ENCODE measurements around the gene BABAM1. TPM values are rescaled to one million over a fixed set of nuclear protein-coding genes. Genes with fewer than 3 reads are reported as not detected.

Gene BABAM1
- total and polyA plus RNA-seq, 2 of the 4 experiments (the other 2 are of a cell fraction): 95.1 to 101 TPM

GRCh38 chr19:17311455-17312188 lies 44.4 kb downstream of the BABAM1 start:
- Histone ChIP-seq H3K18ac (ENCODE audit: low read depth, low read length) (no peak overlapping the region), H3K79me1 (ENCODE audit: low read depth in 1 of 2, low read length in 2 of 2) (peaks cover 34 to 73% of the 10 kb centered on the region in 2 experiments), H3K9ac (ENCODE audit: low read depth, low read length) (peak overlapping the region; percentile 22; the same call in 1 of the 2 replicates), H4K5ac (ENCODE audit: low read depth, low read length) (peak overlapping the region; percentile 42; the same call in 1 of the 2 replicates), H3K36me3 (ENCODE audit: control insufficient read depth, insufficient read depth, low read length) (peaks cover 29% of the 10 kb centered on the region), H3K9me3 (ENCODE audit: control insufficient read depth, insufficient read depth, low read length) (no peaks in the 10 kb centered on the region), H3K4me3 (ENCODE audit: insufficient read depth, low read depth, low read length) (no peak overlapping the region), H3K27me3 (ENCODE audit: control insufficient read depth, insufficient read depth, low read length) (no peaks in the 10 kb centered on the region), H2BK5ac (ENCODE audit: low read depth, low read length, poor library complexity, severe bottlenecking) (peak overlapping the region; percentile 89), H3K9me1 (ENCODE audit: insufficient read depth, low read length) (peaks cover 17% of the 10 kb centered on the region), H3K4me2 (ENCODE audit: low read depth, low read length) (peak overlapping the region; percentile 57), H2AK9ac (replicated peaks; ENCODE audit: low read depth, low read length, poor library complexity) (peak overlapping the region; percentile 92), H3K23ac (ENCODE audit: low read depth, low read length) (no peak overlapping the region), H3K56ac (ENCODE audit: extremely low read depth, insufficient read depth, low read length) (no peak overlapping the region), H4K20me1 (ENCODE audit: insufficient read depth, low read length) (peaks cover 29% of the 10 kb centered on the region), H2AK5ac (ENCODE audit: low read depth, low read length) (peak overlapping the region; percentile 93), H4K91ac (ENCODE audit: insufficient read depth, low read depth, low read length) (peak overlapping the region; percentile 73), H3K14ac (replicated peaks; ENCODE audit: low read depth, low read length) (peak overlapping the region; percentile 19), H3K27ac (ENCODE audit: insufficient read depth, low read length) (peak overlapping the region; percentile 81), H3K4me1 (ENCODE audit: control insufficient read depth, insufficient read depth, low read length) (peaks cover 12% of the 10 kb centered on the region), H2BK15ac (ENCODE audit: low read depth, low read length) (no peak overlapping the region), H2BK120ac (ENCODE audit: low read depth, low read length) (no peak overlapping the region), H3K4ac (ENCODE audit: low read depth, low read length) (peak overlapping the region; percentile 79), H4K8ac (ENCODE audit: low read depth in 2 of 2, low read length in 2 of 2) (peak overlapping the region; percentile 30 to 43; a peak in 1 of 4 replicates), H2BK20ac (ENCODE audit: low read depth, low read length) (0 out of 2 replicates have a peak overlapping the region, but pooled peaks have one; percentile 25), H2AFZ (replicated peaks; ENCODE audit: low read length, poor library complexity) (no peak overlapping the region)
- no peak for TF ChIP-seq USF2 (IDR thresholded peaks at IDR 0.05; ENCODE audit: low read depth, low read length)
- TF ChIP-seq FOS (IDR thresholded peaks at IDR 0.05; ENCODE audit: low read depth, low read length): peak; percentile 66
- dilution Hi-C loops (cut with HindIII; ENCODE audit: low sequenced_read_pairs, unreplicated experiment) (no loop called here), in situ Hi-C loops (cut with MboI; ENCODE audit: low sequenced_read_pairs) (no loop called here), intact Hi-C loops (cut with micrococcal nuclease) (no loop called here)
- ATAC-seq (ENCODE audit: low read depth) (peak; percentile 48), DNase-seq (peak; percentile 79)
- ChIA-PET CTCF (no interaction called here), POLR2A (ENCODE audit: unreplicated experiment) (no interaction called here)
- no TSS peak for BruUV-seq (replicated peaks)
- WGBS, 2 experiments (ENCODE audit: extremely low coverage in 2 of 2, insufficient read length in 1 of 2): 67% methylated on average over 10 of the region's 11 CpGs; no CpG with 5 or more reads in 1 of the 2 experiments
